A673 (cell line): Measurements from ENCODE around the gene LRP11. TPM values are rescaled to one million over a fixed set of nuclear protein-coding genes. Genes with fewer than 3 reads are reported as not detected.

Experiments used
- BruUV-seq: library from RNA; stranded (reverse); fragments of 400-500 nt; replicated peaks from 2 replicates; lab custom pipeline; 2021; lab: Mats Ljungman, UMichigan
- CTCF ChIA-PET: fragments of 300-600 bp; sonication (Branson Sonifier 250); formaldehyde crosslinking; loops from one replicate; lab custom pipeline; 2022; ENCODE audit warnings: antibody characterized with exemption; lab: Charles Lee
- POLR2A ChIA-PET: fragments of 300-600 bp; sonication (Branson Sonifier 250); formaldehyde crosslinking; loops from one replicate; lab custom pipeline; 2022; ENCODE audit warnings: antibody characterized with exemption; ENCODE audit not compliant: low non-redundant PET; lab: Charles Lee
- DNase-seq: peaks from one replicate; pipeline ENCODE4 v3.0.0-alpha.2; 2015; ENCODE audit warnings: low spot score
- H3K27ac ChIP-seq: fragments of 200-600 bp; sonication (generic); 2 replicates; pipeline ENCODE4 v1.5.1; 2016; ENCODE audit warnings: mixed run types, low read depth, mild to moderate bottlenecking, mixed read lengths, antibody characterized with exemption, low read length; ENCODE audit not compliant: poor library complexity, severe bottlenecking
- H3K27me3 ChIP-seq: fragments of 200-600 bp; sonication (generic); replicated peaks from 2 replicates; pipeline ENCODE4 v1.6.1; 2017; ENCODE audit warnings: mixed run types, low read depth, mild to moderate bottlenecking, mixed read lengths, antibody characterized with exemption, low read length; ENCODE audit not compliant: insufficient read depth, poor library complexity
- H3K36me3 ChIP-seq: fragments of 200-600 bp; sonication (generic); 2 replicates; pipeline ENCODE4 v1.6.1; 2016; ENCODE audit warnings: mixed run types, mild to moderate bottlenecking, mixed read lengths, antibody characterized with exemption, low read length; ENCODE audit not compliant: insufficient read depth, poor library complexity, severe bottlenecking
- H3K4me1 ChIP-seq: fragments of 200-600 bp; sonication (generic); 2 replicates; pipeline ENCODE4 v1.6.1; 2017; ENCODE audit warnings: mixed run types, mild to moderate bottlenecking, mixed read lengths, antibody characterized with exemption, low read length; ENCODE audit not compliant: insufficient read depth, poor library complexity, severe bottlenecking
- H3K4me3 ChIP-seq: fragments of 200-600 bp; sonication (generic); 2 replicates; pipeline ENCODE4 v1.5.1; 2016; ENCODE audit warnings: low read depth, mixed run types, mild to moderate bottlenecking, mixed read lengths, low read length; ENCODE audit not compliant: poor library complexity, severe bottlenecking
- H3K9me3 ChIP-seq: fragments of 200-600 bp; sonication (generic); 2 replicates; pipeline ENCODE4 v1.6.1; 2016; ENCODE audit warnings: mixed run types, low read depth, mild to moderate bottlenecking, mixed read lengths, antibody characterized with exemption, low read length; ENCODE audit not compliant: poor library complexity, severe bottlenecking
- CTCF ChIP-seq: fragments of 300-800, 200-600 bp; sonication (generic); conservative IDR thresholded peaks from 2 replicates; pipeline ENCODE4 v1.5.1; 2017; ENCODE audit warnings: low read depth, mild to moderate bottlenecking, antibody characterized with exemption, low read length, moderate library complexity, mixed read lengths
- EZH2 ChIP-seq: fragments of 200-600 bp; sonication (generic); IDR thresholded peaks from 2 replicates; pipeline ENCODE4 v1.6.1; 2017; ENCODE audit warnings: borderline replicate concordance, low read depth, mild to moderate bottlenecking, mixed read lengths, antibody characterized with exemption, low read length; ENCODE audit not compliant: poor library complexity, severe bottlenecking
- intact Hi-C: fragments of 100-400 bp; cut with micrococcal nuclease; formaldehyde crosslinking; loops from one replicate; pipeline ENCODE4 v1.10.0; 2022; ENCODE audit not compliant: unreplicated experiment
- total RNA-seq: library from RNA; stranded (reverse); gene quantifications from 2 replicates; pipeline ENCODE4 v1.2.3, GENCODE V29; 2021

LRP11 gene
- total RNA-seq, 1 experiment from 2014 or later = 56.1 TPM

- CTCF ChIA-PET = no interaction called here
- Histone ChIP-seq H3K4me1 (no peaks in the 10 kb centered on the region), H3K27me3 (no peaks in the 10 kb centered on the region), H3K36me3 (no peaks in the 10 kb centered on the region), H3K27ac (no peak overlapping the region), H3K9me3 (no peaks in the 10 kb centered on the region), H3K4me3 (no peak overlapping the region)
- POLR2A ChIA-PET = no interaction called here
- TF ChIP-seq EZH2 (no peak), CTCF (no peak)
- no peak for DNase-seq
- intact Hi-C loops = no loop called here
- no TSS peak for BruUV-seq
Measured at GRCh38 chr6:149885888-149886287, 21.7 kb upstream of the LRP11 start.

- DNase-seq = no peak
- Histone ChIP-seq H3K36me3 (no peaks in the 10 kb centered on the region), H3K4me3 (no peak overlapping the region), H3K27me3 (no peaks in the 10 kb centered on the region), H3K27ac (no peak overlapping the region), H3K4me1 (no peaks in the 10 kb centered on the region), H3K9me3 (no peaks in the 10 kb centered on the region)
- intact Hi-C loops = no loop called here
- CTCF ChIA-PET = no interaction called here
- no TSS peak for BruUV-seq
- POLR2A ChIA-PET = no interaction called here
- TF ChIP-seq CTCF (no peak), EZH2 (no peak)
Measured at GRCh38 chr6:149884617-149885016, 20.5 kb upstream of the LRP11 start.

- no peak for DNase-seq
- Histone ChIP-seq H3K4me3 (no peak overlapping the region), H3K4me1 (no peaks in the 10 kb centered on the region), H3K27ac (no peak overlapping the region), H3K27me3 (no peaks in the 10 kb centered on the region), H3K36me3 (no peaks in the 10 kb centered on the region), H3K9me3 (no peaks in the 10 kb centered on the region)
- ChIA-PET POLR2A (no interaction called here), CTCF (no interaction called here)
- TF ChIP-seq EZH2 = no peak
- TF ChIP-seq CTCF = no peak
- intact Hi-C loops = no loop called here
- no TSS peak for BruUV-seq
Measured at GRCh38 chr6:149884215-149884614, 20.1 kb upstream of the LRP11 start.
